GM19438 (cell line): ENCODE measurements around the gene KCNB1.

Experiments used
- ATAC-seq: cut with Tn5 transposase; IDR thresholded peaks from one replicate; pipeline ENCODE4 v1.9.1; 2021; ENCODE audit warnings: low read depth; ENCODE audit not compliant: unreplicated experiment

The KCNB1 gene

GRCh38 chr20:49503176-49503575, 20.7 kb upstream of the KCNB1 start:
- ATAC-seq: no peak

- no peak for ATAC-seq
These were observed 19.4 kb upstream of the KCNB1 start for GRCh38 chr20:49501917-49502316.

- ATAC-seq: no peak
These were observed 14.9 kb upstream of the KCNB1 start for GRCh38 chr20:49497398-49497669.

GRCh38 chr20:49496553-49497397, 14.3 kb upstream of the KCNB1 start:
- no peak for ATAC-seq

GRCh38 chr20:49496043-49496442, 13.6 kb upstream of the KCNB1 start:
- ATAC-seq: no peak

GRCh38 chr20:49490689-49491088, 8.2 kb upstream of the KCNB1 start:
- no peak for ATAC-seq

GRCh38 chr20:49489688-49490087, 7.2 kb upstream of the KCNB1 start:
- ATAC-seq: no peak

- no peak for ATAC-seq
These were observed 3.6 kb upstream of the KCNB1 start for GRCh38 chr20:49486064-49486463.

GRCh38 chr20:49485563-49485962, 3.1 kb upstream of the KCNB1 start:
- no peak for ATAC-seq

GRCh38 chr20:49484180-49485140, 2.0 kb upstream of the KCNB1 start:
- ATAC-seq: no peak

- no peak for ATAC-seq
These were observed 1.2 kb upstream of the KCNB1 start for GRCh38 chr20:49483696-49484123.

GRCh38 chr20:49483018-49483695, 689 bp upstream of the KCNB1 start:
- no peak for ATAC-seq

GRCh38 chr20:49482173-49482572, 295 bp downstream of the KCNB1 start:
- no peak for ATAC-seq

- ATAC-seq: no peak
These were observed 1.4 kb downstream of the KCNB1 start for GRCh38 chr20:49481116-49481515.

- no peak for ATAC-seq
These were observed 2.2 kb downstream of the KCNB1 start for GRCh38 chr20:49480236-49480635.

GRCh38 chr20:49479785-49480184, 2.7 kb downstream of the KCNB1 start:
- no peak for ATAC-seq

GRCh38 chr20:49478754-49479689, 3.4 kb downstream of the KCNB1 start:
- ATAC-seq: no peak

GRCh38 chr20:49478266-49478665, 4.2 kb downstream of the KCNB1 start:
- ATAC-seq: no peak

- ATAC-seq: no peak
These were observed 5.3 kb downstream of the KCNB1 start for GRCh38 chr20:49477200-49477599.

- no peak for ATAC-seq
These were observed 6.5 kb downstream of the KCNB1 start for GRCh38 chr20:49476016-49476355.
